Inferior parietal cortex (tissue), 1 donor: Measurements from ENCODE around the gene SIK3.

Source experiments
- DNase-seq: peaks from one replicate; pipeline ENCODE4 v3.0.0-alpha.2; 2016; ENCODE audit errors: extremely low spot score

The SIK3 gene

GRCh38 chr11:116797816-116798215 lies 300.4 kb downstream of the SIK3 start:
- no peak for DNase-seq

DNA sequence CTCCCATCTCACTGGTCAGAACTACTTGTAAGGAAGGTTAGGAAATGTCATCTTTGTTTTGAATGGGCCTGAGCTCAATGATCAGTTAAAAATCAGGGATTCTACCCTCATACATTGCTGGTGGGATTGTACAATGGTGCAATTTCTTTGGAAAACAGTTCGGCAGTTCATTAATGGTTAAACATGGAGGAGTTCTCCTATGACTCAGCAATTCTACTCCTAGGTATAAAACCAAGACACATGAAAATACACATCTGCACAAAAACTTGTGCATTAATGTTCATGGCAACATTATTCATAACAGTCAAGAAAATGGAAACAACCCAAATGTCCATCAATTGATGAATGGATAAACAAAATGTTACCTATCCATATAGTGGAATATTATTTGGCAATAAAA lies 301.7 kb downstream of the SIK3 start:
- DNase-seq, result no peak

- DNase-seq, result no peak
Measured at GRCh38 chr11:116794851-116795250, 303.4 kb downstream of the SIK3 start.

DNA sequence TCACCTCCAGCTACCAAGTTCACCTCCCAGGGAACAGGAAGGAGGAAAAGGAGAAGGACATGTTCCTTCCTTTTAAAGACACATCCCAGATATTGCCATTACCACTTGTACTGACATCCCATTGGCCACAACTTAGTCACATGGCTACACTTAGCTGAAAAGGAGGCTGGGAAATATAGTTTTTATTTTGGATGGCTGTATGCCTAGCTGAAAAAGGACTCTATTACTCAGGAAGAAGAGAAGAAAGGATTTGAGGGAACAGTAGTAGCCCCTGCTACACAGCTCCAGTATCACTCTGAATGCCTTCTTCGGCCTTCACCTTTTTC lies 304.5 kb downstream of the SIK3 start:
- no peak for DNase-seq
